Skin of body (tissue), 2 donors: ENCODE measurements around the gene ASCL2. TPM values are rescaled to one million over a fixed set of nuclear protein-coding genes. Genes with fewer than 3 reads are reported as not detected.
"Not testable (repeated sequence)": the region's sequence is repeated elsewhere in the genome, so short reads cannot be mapped to it uniquely, and the experiment has no call there.

ENCODE experiments used
- DNase-seq: peaks from one replicate; lab custom pipeline; 2025; lab: John Stamatoyannopoulos, UW
- total RNA-seq: library from RNA; depleted of rRNA; stranded (reverse); fragments of >200 nt; gene quantifications from one replicate; pipeline ENCODE4 v1.2.3, GENCODE V29; 2014

ASCL2 gene
- total RNA-seq, 1 donor from 2014 or later = 1.7 TPM

- DNase-seq = no peak
These were observed 32.7 kb downstream of the ASCL2 start for GRCh38 chr11:2237457-2238238.

GRCh38 chr11:2236381-2237134 lies 33.8 kb downstream of the ASCL2 start:
- DNase-seq = not testable (repeated sequence)

GRCh38 chr11:2235588-2236326 lies 34.6 kb downstream of the ASCL2 start:
- DNase-seq = no peak

- no peak for DNase-seq
These were observed 35.4 kb downstream of the ASCL2 start for GRCh38 chr11:2234963-2235362.

GRCh38 chr11:2233693-2234455 lies 36.5 kb downstream of the ASCL2 start:
- no peak for DNase-seq

GRCh38 chr11:2229713-2230297 lies 40.6 kb downstream of the ASCL2 start:
- DNase-seq = no peak

GRCh38 chr11:2224254-2224653 lies 46.1 kb downstream of the ASCL2 start:
- DNase-seq = no peak

- DNase-seq = no peak
These were observed 47.1 kb downstream of the ASCL2 start for GRCh38 chr11:2223153-2223794.

- no peak for DNase-seq
These were observed 47.9 kb downstream of the ASCL2 start for GRCh38 chr11:2222451-2222850.

GRCh38 chr11:2221591-2221990 lies 48.8 kb downstream of the ASCL2 start:
- DNase-seq = no peak

GRCh38 chr11:2221024-2221423 lies 49.4 kb downstream of the ASCL2 start:
- no peak for DNase-seq

GRCh38 chr11:2220173-2220771 lies 50.1 kb downstream of the ASCL2 start:
- DNase-seq = no peak

- DNase-seq = no peak
These were observed 50.9 kb downstream of the ASCL2 start for GRCh38 chr11:2219318-2220017.

Other genes starting within 250 kb of the ASCL2 start
- gene IGF2, start 131.2 kb downstream of the ASCL2 start, total RNA-seq = 467 TPM
- not detected for gene INS, start 109.4 kb downstream of the ASCL2 start, total RNA-seq
- 0.30 TPM for gene TH, start 98.8 kb downstream of the ASCL2 start, total RNA-seq
- 2.0 TPM for gene C11orf21, start 31.3 kb upstream of the ASCL2 start, total RNA-seq
- gene TSPAN32, start 31.4 kb upstream of the ASCL2 start, total RNA-seq = 1.2 TPM
- gene CD81, start 106.7 kb upstream of the ASCL2 start, total RNA-seq = 299 TPM
- 18.1 TPM for gene TSSC4, start 130.2 kb upstream of the ASCL2 start, total RNA-seq
- under 0.01 TPM for gene TRPM5, start 173.9 kb upstream of the ASCL2 start, total RNA-seq
- 1.3 TPM for gene KCNQ1, start 174.4 kb upstream of the ASCL2 start, total RNA-seq